HEK293 (cell line): ENCODE data around the gene SLC16A13.

Source experiments
- BCL11A ChIP-seq: fragments of 450-650 bp; formaldehyde crosslinking; IDR thresholded peaks from 2 replicates; pipeline ENCODE4 v1.5.1; 2016; ENCODE audit warnings: low read depth, missing biosample characterization, missing genetic modification characterization
- KLF10 ChIP-seq: fragments of 450-650 bp; IDR thresholded peaks from 2 replicates; pipeline ENCODE4 v1.5.1; 2018; ENCODE audit warnings: missing biosample characterization, mild to moderate bottlenecking, missing genetic modification characterization
- KLF7 ChIP-seq: fragments of 450-650 bp; formaldehyde crosslinking; IDR thresholded peaks from 2 replicates; pipeline ENCODE4 v1.5.1; 2016; ENCODE audit warnings: missing biosample characterization, missing genetic modification characterization, borderline replicate concordance
- PRDM4 ChIP-seq: fragments of 450-650 bp; formaldehyde crosslinking; IDR thresholded peaks from 2 replicates; pipeline ENCODE4 v1.5.1; 2017; ENCODE audit warnings: missing biosample characterization, missing genetic modification characterization
- TCF7L2 ChIP-seq: IDR thresholded peaks from 2 replicates; pipeline ENCODE4 v1.6.1; 2011; ENCODE audit warnings: low read depth, mild to moderate bottlenecking, inconsistent platforms, low read length, moderate library complexity, borderline replicate concordance
- YY1 ChIP-seq: fragments of 450-650 bp; formaldehyde crosslinking; IDR thresholded peaks from 2 replicates; pipeline ENCODE4 v1.5.1; 2018; ENCODE audit warnings: missing biosample characterization, missing genetic modification characterization
- ZBTB17 ChIP-seq: fragments of 450-650 bp; formaldehyde crosslinking; IDR thresholded peaks from 2 replicates; pipeline ENCODE4 v1.5.1; 2016; ENCODE audit warnings: missing biosample characterization, missing genetic modification characterization
- ZBTB48 ChIP-seq: fragments of 450-650 bp; formaldehyde crosslinking; IDR thresholded peaks from 2 replicates; pipeline ENCODE4 v1.5.1; 2016; ENCODE audit warnings: missing biosample characterization, missing genetic modification characterization
- ZNF132 ChIP-seq: fragments of 450-650 bp; formaldehyde crosslinking; IDR thresholded peaks from 2 replicates; pipeline ENCODE4 v1.5.1; 2017; ENCODE audit warnings: missing biosample characterization, missing genetic modification characterization, borderline replicate concordance
- ZNF2 ChIP-seq: fragments of 450-650 bp; formaldehyde crosslinking; IDR thresholded peaks from 2 replicates; pipeline ENCODE4 v1.5.1; 2016; ENCODE audit warnings: missing biosample characterization, missing genetic modification characterization
- ZNF24 ChIP-seq: fragments of 450-650 bp; formaldehyde crosslinking; IDR thresholded peaks from 2 replicates; pipeline ENCODE4 v1.5.1; 2016; ENCODE audit warnings: missing biosample characterization, missing genetic modification characterization
- ZNF426 ChIP-seq: fragments of 450-650 bp; formaldehyde crosslinking; IDR thresholded peaks from 2 replicates; pipeline ENCODE4 v1.5.1; 2017; ENCODE audit warnings: missing biosample characterization, missing genetic modification characterization, mild to moderate bottlenecking, inconsistent platforms, moderate library complexity
- ZNF514 ChIP-seq: fragments of 450-650 bp; formaldehyde crosslinking; IDR thresholded peaks from 2 replicates; pipeline ENCODE4 v1.5.1; 2016; ENCODE audit warnings: missing biosample characterization, missing genetic modification characterization
- ZNF544 ChIP-seq: fragments of 450-650 bp; formaldehyde crosslinking; IDR thresholded peaks from 2 replicates; pipeline ENCODE4 v1.5.0; 2017; ENCODE audit warnings: missing biosample characterization, missing genetic modification characterization
- ZNF548 ChIP-seq: fragments of 450-650 bp; formaldehyde crosslinking; IDR thresholded peaks from 2 replicates; pipeline ENCODE4 v1.5.1; 2016; ENCODE audit warnings: missing biosample characterization, missing genetic modification characterization
- ZNF549 ChIP-seq: fragments of 450-650 bp; IDR thresholded peaks from 2 replicates; pipeline ENCODE4 v1.5.1; 2018; ENCODE audit warnings: missing biosample characterization, missing genetic modification characterization, mild to moderate bottlenecking, inconsistent platforms, moderate library complexity
- ZNF555 ChIP-seq: fragments of 450-650 bp; formaldehyde crosslinking; conservative IDR thresholded peaks from 2 replicates; pipeline ENCODE4 v1.5.1; 2017; ENCODE audit warnings: missing biosample characterization, mild to moderate bottlenecking, missing genetic modification characterization, inconsistent platforms
- ZNF558 ChIP-seq: fragments of 450-650 bp; formaldehyde crosslinking; IDR thresholded peaks from 2 replicates; pipeline ENCODE4 v1.5.1; 2016; ENCODE audit warnings: missing biosample characterization, missing genetic modification characterization
- ZNF560 ChIP-seq: fragments of 450-650 bp; formaldehyde crosslinking; IDR thresholded peaks from 2 replicates; pipeline ENCODE4 v1.5.1; 2017; ENCODE audit warnings: missing biosample characterization, missing genetic modification characterization, borderline replicate concordance
- ZNF561 ChIP-seq: fragments of 450-650 bp; IDR thresholded peaks from 2 replicates; pipeline ENCODE4 v1.5.1; 2018; ENCODE audit warnings: missing biosample characterization, missing genetic modification characterization, borderline replicate concordance
- ZNF571 ChIP-seq: fragments of 450-650 bp; formaldehyde crosslinking; IDR thresholded peaks from 2 replicates; pipeline ENCODE4 v1.5.0; 2017; ENCODE audit warnings: missing biosample characterization, missing genetic modification characterization
- ZNF621 ChIP-seq: fragments of 450-650 bp; formaldehyde crosslinking; IDR thresholded peaks from 2 replicates; pipeline ENCODE4 v1.5.1; 2017; ENCODE audit warnings: missing biosample characterization, missing genetic modification characterization
- ZNF626 ChIP-seq: fragments of 450-650 bp; sonication (Bioruptor Pico); formaldehyde crosslinking; IDR thresholded peaks from 2 replicates; pipeline ENCODE4 v1.5.1; 2018; ENCODE audit warnings: missing biosample characterization, missing genetic modification characterization, inconsistent platforms
- ZNF776 ChIP-seq: fragments of 450-650 bp; formaldehyde crosslinking; IDR thresholded peaks from 2 replicates; pipeline ENCODE4 v1.5.0; 2017; ENCODE audit warnings: missing biosample characterization, missing genetic modification characterization, borderline replicate concordance
- ZNF785 ChIP-seq: fragments of 450-650 bp; formaldehyde crosslinking; IDR thresholded peaks from 2 replicates; pipeline ENCODE4 v1.5.1; 2016; ENCODE audit warnings: missing biosample characterization, missing genetic modification characterization
- TF ChIP-seq, protein P1 (sequence below): fragments of 450-650 bp; formaldehyde crosslinking; IDR thresholded peaks from 2 replicates; pipeline ENCODE4 v1.5.1; 2016; ENCODE audit warnings: missing biosample characterization, missing genetic modification characterization
- TF ChIP-seq, protein P2 (sequence below): fragments of 450-650 bp; formaldehyde crosslinking; IDR thresholded peaks from 2 replicates; pipeline ENCODE4 v1.5.1; 2017; ENCODE audit warnings: missing biosample characterization, missing genetic modification characterization
- TF ChIP-seq, protein P3 (sequence below): fragments of 450-650 bp; formaldehyde crosslinking; IDR thresholded peaks from 2 replicates; pipeline ENCODE4 v1.5.1; 2016; ENCODE audit warnings: missing biosample characterization, missing genetic modification characterization
- TF ChIP-seq, protein P4 (sequence below): fragments of 450-650 bp; formaldehyde crosslinking; IDR thresholded peaks from 2 replicates; pipeline ENCODE4 v1.5.1; 2017; ENCODE audit warnings: missing biosample characterization, missing genetic modification characterization

SLC16A13 gene

DNA sequence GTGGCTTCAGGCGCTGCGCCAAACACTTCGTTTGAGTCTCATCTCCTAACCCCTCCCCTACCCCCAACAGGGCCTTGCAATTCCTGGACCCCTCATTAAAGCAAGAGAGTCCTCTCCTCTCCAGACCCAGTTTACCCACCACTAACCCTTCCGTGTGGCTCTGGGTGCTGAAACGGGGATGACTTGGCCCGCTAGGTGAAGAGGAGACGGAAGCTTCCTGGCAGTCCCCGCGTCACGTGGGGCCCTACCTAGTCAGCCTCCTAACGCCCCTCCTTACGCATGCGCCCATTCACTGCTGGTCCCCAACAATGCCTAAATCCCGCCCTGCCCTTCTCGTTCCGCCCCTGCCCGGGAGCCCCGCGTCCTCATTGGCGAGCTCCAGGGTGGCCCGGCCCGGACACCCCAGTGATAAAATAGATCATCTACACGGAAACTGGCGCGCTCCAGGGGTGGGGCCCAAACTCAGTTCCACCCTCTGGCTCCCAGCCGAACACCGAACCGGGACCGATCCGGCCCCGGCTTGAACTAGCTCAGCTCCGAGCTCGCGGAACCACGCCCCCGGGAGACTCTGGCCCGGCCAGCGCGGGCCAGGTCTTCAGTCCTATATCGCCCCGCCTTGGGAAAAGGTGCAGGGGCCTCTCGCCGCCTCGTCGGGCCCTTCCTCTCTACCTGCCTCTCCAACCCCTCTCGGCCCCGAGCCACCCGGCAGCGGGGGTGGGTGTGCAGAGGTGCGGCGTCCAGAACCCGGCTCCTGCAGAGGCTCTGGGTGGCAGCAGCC is at the start of gene SLC16A13 (continued):
- TF ChIP-seq, protein P1, sequence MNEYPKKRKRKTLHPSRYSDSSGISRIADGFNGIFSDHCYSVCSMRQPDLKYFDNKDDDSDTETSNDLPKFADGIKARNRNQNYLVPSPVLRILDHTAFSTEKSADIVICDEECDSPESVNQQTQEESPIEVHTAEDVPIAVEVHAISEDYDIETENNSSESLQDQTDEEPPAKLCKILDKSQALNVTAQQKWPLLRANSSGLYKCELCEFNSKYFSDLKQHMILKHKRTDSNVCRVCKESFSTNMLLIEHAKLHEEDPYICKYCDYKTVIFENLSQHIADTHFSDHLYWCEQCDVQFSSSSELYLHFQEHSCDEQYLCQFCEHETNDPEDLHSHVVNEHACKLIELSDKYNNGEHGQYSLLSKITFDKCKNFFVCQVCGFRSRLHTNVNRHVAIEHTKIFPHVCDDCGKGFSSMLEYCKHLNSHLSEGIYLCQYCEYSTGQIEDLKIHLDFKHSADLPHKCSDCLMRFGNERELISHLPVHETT: 0 out of 2 replicates have a peak, but pooled peaks have one; percentile 15
- TF ChIP-seq ZNF549 (tag by site-specific recombination) (no peak), KLF10 (tag by site-specific recombination) (peak; percentile 40; the same call in 1 of the 2 replicates), ZNF571 (tag by site-specific recombination) (no peak), ZBTB17 (tag by site-specific recombination) (peak; percentile 97), KLF7 (tag by site-specific recombination) (no peak), ZNF544 (tag by site-specific recombination) (no peak), TCF7L2 (no peak), ZBTB48 (peak; percentile 87), ZNF561 (tag by site-specific recombination) (peak; percentile 43; the same call in 1 of the 2 replicates), ZNF560 (tag by site-specific recombination) (no peak), ZNF621 (tag by site-specific recombination) (no peak), ZNF776 (tag by site-specific recombination) (no peak), YY1 (tag by site-specific recombination) (no peak), ZNF132 (tag by site-specific recombination) (no peak), ZNF558 (tag by site-specific recombination) (no peak), ZNF626 (tag by site-specific recombination) (no peak), ZNF514 (no peak), ZNF785 (tag by site-specific recombination) (no peak), PRDM4 (tag by site-specific recombination) (no peak), ZNF555 (tag by site-specific recombination) (no peak), ZNF426 (tag by site-specific recombination) (no peak), BCL11A (tag by site-specific recombination) (no peak), ZNF24 (peak; percentile 36; the same call in 1 of the 2 replicates), ZNF2 (tag by site-specific recombination) (no peak), ZNF548 (tag by site-specific recombination) (no peak)
- TF ChIP-seq, protein P2, sequence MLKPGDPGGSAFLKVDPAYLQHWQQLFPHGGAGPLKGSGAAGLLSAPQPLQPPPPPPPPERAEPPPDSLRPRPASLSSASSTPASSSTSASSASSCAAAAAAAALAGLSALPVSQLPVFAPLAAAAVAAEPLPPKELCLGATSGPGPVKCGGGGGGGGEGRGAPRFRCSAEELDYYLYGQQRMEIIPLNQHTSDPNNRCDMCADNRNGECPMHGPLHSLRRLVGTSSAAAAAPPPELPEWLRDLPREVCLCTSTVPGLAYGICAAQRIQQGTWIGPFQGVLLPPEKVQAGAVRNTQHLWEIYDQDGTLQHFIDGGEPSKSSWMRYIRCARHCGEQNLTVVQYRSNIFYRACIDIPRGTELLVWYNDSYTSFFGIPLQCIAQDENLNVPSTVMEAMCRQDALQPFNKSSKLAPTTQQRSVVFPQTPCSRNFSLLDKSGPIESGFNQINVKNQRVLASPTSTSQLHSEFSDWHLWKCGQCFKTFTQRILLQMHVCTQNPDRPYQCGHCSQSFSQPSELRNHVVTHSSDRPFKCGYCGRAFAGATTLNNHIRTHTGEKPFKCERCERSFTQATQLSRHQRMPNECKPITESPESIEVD (tag by site-specific recombination): no peak
- TF ChIP-seq, protein P3, sequence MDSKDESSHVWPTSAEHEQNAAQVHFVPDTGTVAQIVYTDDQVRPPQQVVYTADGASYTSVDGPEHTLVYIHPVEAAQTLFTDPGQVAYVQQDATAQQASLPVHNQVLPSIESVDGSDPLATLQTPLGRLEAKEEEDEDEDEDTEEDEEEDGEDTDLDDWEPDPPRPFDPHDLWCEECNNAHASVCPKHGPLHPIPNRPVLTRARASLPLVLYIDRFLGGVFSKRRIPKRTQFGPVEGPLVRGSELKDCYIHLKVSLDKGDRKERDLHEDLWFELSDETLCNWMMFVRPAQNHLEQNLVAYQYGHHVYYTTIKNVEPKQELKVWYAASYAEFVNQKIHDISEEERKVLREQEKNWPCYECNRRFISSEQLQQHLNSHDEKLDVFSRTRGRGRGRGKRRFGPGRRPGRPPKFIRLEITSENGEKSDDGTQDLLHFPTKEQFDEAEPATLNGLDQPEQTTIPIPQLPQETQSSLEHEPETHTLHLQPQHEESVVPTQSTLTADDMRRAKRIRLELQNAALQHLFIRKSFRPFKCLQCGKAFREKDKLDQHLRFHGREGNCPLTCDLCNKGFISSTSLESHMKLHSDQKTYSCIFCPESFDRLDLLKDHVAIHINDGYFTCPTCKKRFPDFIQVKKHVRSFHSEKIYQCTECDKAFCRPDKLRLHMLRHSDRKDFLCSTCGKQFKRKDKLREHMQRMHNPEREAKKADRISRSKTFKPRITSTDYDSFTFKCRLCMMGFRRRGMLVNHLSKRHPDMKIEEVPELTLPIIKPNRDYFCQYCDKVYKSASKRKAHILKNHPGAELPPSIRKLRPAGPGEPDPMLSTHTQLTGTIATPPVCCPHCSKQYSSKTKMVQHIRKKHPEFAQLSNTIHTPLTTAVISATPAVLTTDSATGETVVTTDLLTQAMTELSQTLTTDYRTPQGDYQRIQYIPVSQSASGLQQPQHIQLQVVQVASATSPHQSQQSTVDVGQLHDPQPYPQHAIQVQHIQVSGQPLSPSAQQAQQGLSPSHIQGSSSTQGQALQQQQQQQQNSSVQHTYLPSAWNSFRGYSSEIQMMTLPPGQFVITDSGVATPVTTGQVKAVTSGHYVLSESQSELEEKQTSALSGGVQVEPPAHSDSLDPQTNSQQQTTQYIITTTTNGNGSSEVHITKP: peak; percentile 51; the same call in 1 of the 2 replicates
- TF ChIP-seq, protein P4, sequence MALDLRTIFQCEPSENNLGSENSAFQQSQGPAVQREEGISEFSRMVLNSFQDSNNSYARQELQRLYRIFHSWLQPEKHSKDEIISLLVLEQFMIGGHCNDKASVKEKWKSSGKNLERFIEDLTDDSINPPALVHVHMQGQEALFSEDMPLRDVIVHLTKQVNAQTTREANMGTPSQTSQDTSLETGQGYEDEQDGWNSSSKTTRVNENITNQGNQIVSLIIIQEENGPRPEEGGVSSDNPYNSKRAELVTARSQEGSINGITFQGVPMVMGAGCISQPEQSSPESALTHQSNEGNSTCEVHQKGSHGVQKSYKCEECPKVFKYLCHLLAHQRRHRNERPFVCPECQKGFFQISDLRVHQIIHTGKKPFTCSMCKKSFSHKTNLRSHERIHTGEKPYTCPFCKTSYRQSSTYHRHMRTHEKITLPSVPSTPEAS (tag by site-specific recombination): no peak
